Stimulated activated CD8-positive, alpha-beta memory T cell treated with anti-CD3 and anti-CD28 coated beads, Interleukin-4, amount 100 ng/mL, for 48 hours (primary cell): ENCODE data around the gene UIMC1.
A peak's percentile ranks its signal among the peaks of the same experiment; 100 is the strongest.

ENCODE experiments used
- DNase-seq: peaks from one replicate; pipeline ENCODE4 v3.0.0-alpha.2; 2020

The UIMC1 gene

GRCh38 chr5:176901260-176902101 is 105.1 kb downstream of the UIMC1 start:
- peak; percentile 29 for DNase-seq

GRCh38 chr5:176900780-176901204 is 105.8 kb downstream of the UIMC1 start:
- no peak for DNase-seq

GRCh38 chr5:176899946-176900779 is 106.4 kb downstream of the UIMC1 start:
- peak; percentile 23 for DNase-seq

- peak; percentile 21 for DNase-seq
Measured at GRCh38 chr5:176899296-176899891, 107.2 kb downstream of the UIMC1 start, which contains the start of gene HK3. HK3 (minus strand) TSS chr5:176899346; CDS start chr5:176896159, 3,187 bp downstream.

GRCh38 chr5:176897263-176897662 is 109.3 kb downstream of the UIMC1 start:
- DNase-seq, result no peak

- DNase-seq, result peak; percentile 18
Measured at GRCh38 chr5:176895831-176896230, 110.7 kb downstream of the UIMC1 start.

- DNase-seq, result peak; percentile 19
Measured at GRCh38 chr5:176894298-176894697, 112.3 kb downstream of the UIMC1 start.

- DNase-seq, result no peak
Measured at GRCh38 chr5:176892663-176893062, 113.9 kb downstream of the UIMC1 start.

- DNase-seq, result no peak
Measured at GRCh38 chr5:176891331-176891958, 115.1 kb downstream of the UIMC1 start.

- no peak for DNase-seq
Measured at GRCh38 chr5:176890455-176891330, 115.9 kb downstream of the UIMC1 start.

GRCh38 chr5:176889321-176890280 is 117.0 kb downstream of the UIMC1 start:
- DNase-seq, result no peak

GRCh38 chr5:176888865-176889165 is 117.8 kb downstream of the UIMC1 start:
- DNase-seq, result no peak

GRCh38 chr5:176888016-176888864 is 118.3 kb downstream of the UIMC1 start:
- DNase-seq, result no peak

- DNase-seq, result no peak
Measured at GRCh38 chr5:176887252-176887849, 119.2 kb downstream of the UIMC1 start.

- DNase-seq, result no peak
Measured at GRCh38 chr5:176886336-176887251, 120.0 kb downstream of the UIMC1 start.

GRCh38 chr5:176884571-176884890 is 122.0 kb downstream of the UIMC1 start:
- DNase-seq, result no peak

GRCh38 chr5:176883700-176884570 is 122.6 kb downstream of the UIMC1 start:
- no peak for DNase-seq

- DNase-seq, result no peak
Measured at GRCh38 chr5:176882567-176882903, 124.0 kb downstream of the UIMC1 start.
